ENCODE measurements around the gene GPATCH2L.

GPATCH2L gene

DNA sequence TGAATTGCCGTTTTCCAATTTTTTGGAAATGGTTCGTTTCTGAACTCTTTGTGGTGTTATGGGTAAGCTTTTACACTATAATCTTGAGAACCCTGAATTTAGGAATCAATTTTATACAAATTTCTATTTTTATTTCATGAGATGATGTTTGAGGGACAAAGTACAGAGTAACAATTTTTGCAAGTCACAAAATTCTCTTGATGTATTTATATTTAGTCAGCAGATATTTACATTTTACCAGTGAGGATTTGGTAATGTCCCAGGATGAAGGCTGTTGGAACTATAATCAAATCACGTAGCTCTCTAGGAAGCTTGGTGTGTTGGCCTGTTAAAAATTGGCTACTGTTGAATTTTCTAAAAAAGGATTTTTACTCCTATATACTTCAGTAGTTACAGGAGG lies 24.2 kb downstream of the GPATCH2L start:
- Histone ChIP-seq H3K9me3 (ENCODE audit: control insufficient read depth in 1 of 2, low read length in 2 of 2) (no peaks in the 10 kb centered on the region), H3K36me3 (ENCODE audit: control insufficient read depth in 1 of 2, insufficient read depth in 2 of 2, low read length in 2 of 2) (peaks cover 32 to 42% of the 10 kb centered on the region in 2 donors), H3K4me1 (ENCODE audit: control insufficient read depth in 1 of 2, insufficient read depth in 2 of 2, low read length in 2 of 2) (peaks cover 0 to 14% of the 10 kb centered on the region in 2 donors), H3K4me3 (ENCODE audit: low read depth in 1 of 2, low read length in 2 of 2) (no peak overlapping the region), H3K27me3 (ENCODE audit: low read depth, low read length) (no peaks in the 10 kb centered on the region), H3K27ac (ENCODE audit: low read length) (no peak overlapping the region)

DNA sequence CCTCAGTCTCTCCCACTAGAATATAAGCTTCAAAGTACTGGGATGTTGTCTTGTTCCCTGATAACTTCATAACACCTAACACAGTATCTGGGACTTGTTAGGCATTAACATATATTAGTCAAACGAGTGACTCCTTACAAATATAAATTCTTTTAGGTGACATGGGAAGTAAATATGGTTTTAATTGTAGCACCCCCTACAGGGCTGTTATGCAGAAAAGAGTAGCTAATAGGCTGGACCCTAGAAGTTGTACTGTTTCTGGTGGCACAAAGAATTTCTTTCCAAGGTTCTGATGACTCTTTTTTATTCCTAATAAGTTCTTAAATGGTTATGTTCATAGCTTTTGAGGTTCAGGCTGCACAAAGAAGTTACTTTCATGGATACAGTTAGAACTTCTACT lies 29.8 kb downstream of the GPATCH2L start:
- H3K36me3 ChIP-seq (ENCODE audit: control insufficient read depth in 1 of 2, insufficient read depth in 2 of 2, low read length in 2 of 2), result peaks cover 42 to 68% of the 10 kb centered on the region in 2 donors
- H3K27ac ChIP-seq (ENCODE audit: low read length), result no peak overlapping the region

DNA sequence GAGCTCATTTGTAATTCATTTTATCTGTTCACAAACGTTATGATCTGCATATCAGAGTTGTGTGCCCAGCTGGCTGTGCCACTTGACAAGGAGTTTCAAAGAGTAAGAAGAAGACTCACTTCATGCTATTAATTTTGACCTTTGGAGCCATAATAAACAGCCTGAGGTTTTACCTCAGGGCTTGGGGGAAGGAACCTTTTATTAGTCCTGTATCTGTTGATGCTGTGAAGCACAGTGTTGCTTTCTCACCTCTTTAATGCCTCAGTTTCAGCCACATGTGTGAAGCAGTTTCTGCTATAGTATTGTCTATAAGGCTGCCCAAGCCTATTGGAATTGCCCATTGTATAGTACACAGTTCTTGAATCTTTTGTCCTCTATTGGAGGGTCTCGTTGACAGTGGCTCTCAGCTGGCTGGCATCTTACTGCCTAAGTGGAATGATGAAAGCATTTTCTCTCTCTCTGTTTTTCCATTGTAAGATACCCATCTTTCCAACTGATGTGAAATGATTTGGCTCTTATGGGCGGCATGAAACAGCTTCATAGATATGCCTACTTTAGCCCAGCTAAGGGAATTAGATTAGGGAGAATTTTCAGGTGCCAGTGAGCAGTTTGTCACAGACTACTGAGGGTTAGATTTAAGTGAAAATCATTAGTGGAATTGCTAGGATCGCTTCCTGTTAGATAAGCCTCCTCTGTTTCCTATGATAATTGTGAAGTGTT lies 34.7 kb downstream of the GPATCH2L start:
- Histone ChIP-seq H3K4me1 (ENCODE audit: control insufficient read depth in 1 of 2, insufficient read depth in 2 of 2, low read length in 2 of 2) (no peaks in the 10 kb centered on the region), H3K4me3 (ENCODE audit: low read depth in 1 of 2, low read length in 2 of 2) (no peak overlapping the region), H3K9me3 (ENCODE audit: control insufficient read depth in 1 of 2, low read length in 2 of 2) (no peaks in the 10 kb centered on the region), H3K27ac (ENCODE audit: low read length) (no peak overlapping the region), H3K36me3 (ENCODE audit: control insufficient read depth in 1 of 2, insufficient read depth in 2 of 2, low read length in 2 of 2) (peaks cover 23 to 51% of the 10 kb centered on the region in 2 donors), H3K27me3 (ENCODE audit: low read depth, low read length) (no peaks in the 10 kb centered on the region)

More for the DNA sequence above, 29.8 kb downstream of the GPATCH2L start:
- Histone ChIP-seq H3K4me3 (ENCODE audit: low read depth in 1 of 2, low read length in 2 of 2) (no peak overlapping the region), H3K27me3 (ENCODE audit: low read depth, low read length) (no peaks in the 10 kb centered on the region), H3K9me3 (ENCODE audit: control insufficient read depth in 1 of 2, low read length in 2 of 2) (no peaks in the 10 kb centered on the region), H3K4me1 (ENCODE audit: control insufficient read depth in 1 of 2, insufficient read depth in 2 of 2, low read length in 2 of 2) (no peaks in the 10 kb centered on the region)

DNA sequence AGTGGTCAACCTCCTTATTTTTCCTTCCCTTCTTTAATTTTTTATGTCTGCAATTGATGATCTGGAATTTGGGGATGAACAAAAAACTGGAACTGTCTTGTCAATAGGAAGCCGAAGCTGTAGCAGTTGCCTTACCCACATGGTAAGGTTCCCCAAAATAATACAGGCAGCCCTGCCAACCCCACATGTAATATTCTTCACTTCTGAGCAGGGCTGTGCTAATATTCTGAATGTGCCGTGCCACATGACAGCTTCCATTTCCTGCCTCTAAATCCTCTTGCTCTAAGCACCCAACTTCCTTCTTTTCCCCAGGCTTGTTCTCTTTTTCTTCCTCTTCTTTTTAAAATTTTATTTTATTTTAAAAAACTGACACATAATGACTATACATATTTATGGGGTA lies 39.6 kb downstream of the GPATCH2L start:
- Histone ChIP-seq H3K9me3 (ENCODE audit: control insufficient read depth in 1 of 2, low read length in 2 of 2) (no peaks in the 10 kb centered on the region), H3K27me3 (ENCODE audit: low read depth, low read length) (no peaks in the 10 kb centered on the region), H3K36me3 (ENCODE audit: control insufficient read depth in 1 of 2, insufficient read depth in 2 of 2, low read length in 2 of 2) (peaks cover 30 to 34% of the 10 kb centered on the region in 2 donors), H3K4me3 (ENCODE audit: low read depth in 1 of 2, low read length in 2 of 2) (no peak overlapping the region), H3K27ac (ENCODE audit: low read length) (no peak overlapping the region), H3K4me1 (ENCODE audit: control insufficient read depth in 1 of 2, insufficient read depth in 2 of 2, low read length in 2 of 2) (no peaks in the 10 kb centered on the region)

DNA sequence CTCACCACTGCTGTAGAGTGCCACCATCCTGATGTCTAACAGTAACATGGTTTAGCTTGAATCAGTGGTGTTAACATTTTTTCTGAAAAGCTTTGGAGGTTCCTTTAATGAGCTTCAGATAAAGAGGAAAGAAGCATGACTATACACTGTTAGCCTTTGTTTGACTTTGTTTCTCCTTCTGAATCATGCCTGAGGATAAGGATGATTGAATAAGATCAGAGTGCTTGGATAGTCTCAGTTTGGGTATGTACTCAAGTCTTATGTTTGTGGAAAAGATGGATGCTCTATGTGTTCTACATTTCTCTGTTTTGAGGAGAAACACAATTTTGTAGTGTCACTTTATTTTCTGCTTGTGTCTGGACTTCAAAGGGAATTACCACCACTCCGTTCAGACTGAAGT lies 42.0 kb downstream of the GPATCH2L start:
- no peaks in the 10 kb centered on the region for H3K4me1 ChIP-seq (ENCODE audit: control insufficient read depth in 1 of 2, insufficient read depth in 2 of 2, low read length in 2 of 2)
- no peaks in the 10 kb centered on the region for H3K9me3 ChIP-seq (ENCODE audit: control insufficient read depth in 1 of 2, low read length in 2 of 2)
- peaks cover 33 to 48% of the 10 kb centered on the region in 2 donors for H3K36me3 ChIP-seq (ENCODE audit: control insufficient read depth in 1 of 2, insufficient read depth in 2 of 2, low read length in 2 of 2)
- no peak overlapping the region for H3K27ac ChIP-seq (ENCODE audit: low read length)
- H3K27me3 ChIP-seq (ENCODE audit: low read depth, low read length), result no peaks in the 10 kb centered on the region
- no peak overlapping the region for H3K4me3 ChIP-seq (ENCODE audit: low read depth in 1 of 2, low read length in 2 of 2)

DNA sequence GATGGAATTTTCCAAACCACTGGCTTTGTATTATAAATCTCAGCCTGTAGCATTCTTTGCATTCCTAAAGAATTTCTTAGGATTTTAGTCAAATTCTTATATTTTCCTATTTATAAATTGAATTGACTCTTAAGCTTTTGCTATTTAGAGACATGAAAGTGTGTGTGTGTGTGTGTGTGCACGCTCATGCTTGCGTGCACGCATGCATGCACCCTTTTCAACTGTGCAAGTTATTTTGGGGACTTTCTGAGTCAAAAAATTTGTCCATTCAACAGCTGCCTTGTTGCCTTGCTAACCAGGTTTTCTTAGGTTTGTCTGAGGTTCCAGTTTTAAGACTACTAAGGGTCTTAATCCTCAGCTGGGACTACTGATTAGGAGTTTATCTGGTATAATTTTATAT lies 42.6 kb downstream of the GPATCH2L start:
- Histone ChIP-seq H3K27me3 (ENCODE audit: low read depth, low read length) (no peaks in the 10 kb centered on the region), H3K9me3 (ENCODE audit: control insufficient read depth in 1 of 2, low read length in 2 of 2) (no peaks in the 10 kb centered on the region), H3K4me3 (ENCODE audit: low read depth in 1 of 2, low read length in 2 of 2) (no peak overlapping the region), H3K36me3 (ENCODE audit: control insufficient read depth in 1 of 2, insufficient read depth in 2 of 2, low read length in 2 of 2) (peaks cover 33 to 48% of the 10 kb centered on the region in 2 donors), H3K27ac (ENCODE audit: low read length) (no peak overlapping the region), H3K4me1 (ENCODE audit: control insufficient read depth in 1 of 2, insufficient read depth in 2 of 2, low read length in 2 of 2) (no peaks in the 10 kb centered on the region)

DNA sequence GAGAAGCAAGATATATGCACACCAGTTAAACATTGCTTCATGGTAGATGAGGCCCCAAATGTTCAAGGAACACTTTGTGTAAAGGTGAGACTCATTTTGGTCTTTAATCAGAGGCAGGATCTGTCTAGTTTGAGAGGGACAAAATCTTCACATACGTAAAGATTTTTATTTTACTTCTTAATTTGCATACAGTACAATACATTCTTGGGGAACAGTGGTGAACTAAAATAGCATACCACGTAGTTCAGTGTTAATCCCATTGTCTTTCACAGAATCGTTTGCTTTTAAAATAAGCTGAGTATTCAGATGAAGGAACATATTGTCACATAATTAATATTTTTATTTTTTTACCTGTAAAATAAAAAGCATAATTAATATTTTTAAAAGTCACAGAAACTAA lies 43.3 kb downstream of the GPATCH2L start:
- no peaks in the 10 kb centered on the region for H3K27me3 ChIP-seq (ENCODE audit: low read depth, low read length)
- H3K4me1 ChIP-seq (ENCODE audit: control insufficient read depth in 1 of 2, insufficient read depth in 2 of 2, low read length in 2 of 2), result no peaks in the 10 kb centered on the region
- no peak overlapping the region for H3K27ac ChIP-seq (ENCODE audit: low read length)
- no peak overlapping the region for H3K4me3 ChIP-seq (ENCODE audit: low read depth in 1 of 2, low read length in 2 of 2)
- no peaks in the 10 kb centered on the region for H3K9me3 ChIP-seq (ENCODE audit: control insufficient read depth in 1 of 2, low read length in 2 of 2)
- peaks cover 39 to 55% of the 10 kb centered on the region in 2 donors for H3K36me3 ChIP-seq (ENCODE audit: control insufficient read depth in 1 of 2, insufficient read depth in 2 of 2, low read length in 2 of 2)

DNA sequence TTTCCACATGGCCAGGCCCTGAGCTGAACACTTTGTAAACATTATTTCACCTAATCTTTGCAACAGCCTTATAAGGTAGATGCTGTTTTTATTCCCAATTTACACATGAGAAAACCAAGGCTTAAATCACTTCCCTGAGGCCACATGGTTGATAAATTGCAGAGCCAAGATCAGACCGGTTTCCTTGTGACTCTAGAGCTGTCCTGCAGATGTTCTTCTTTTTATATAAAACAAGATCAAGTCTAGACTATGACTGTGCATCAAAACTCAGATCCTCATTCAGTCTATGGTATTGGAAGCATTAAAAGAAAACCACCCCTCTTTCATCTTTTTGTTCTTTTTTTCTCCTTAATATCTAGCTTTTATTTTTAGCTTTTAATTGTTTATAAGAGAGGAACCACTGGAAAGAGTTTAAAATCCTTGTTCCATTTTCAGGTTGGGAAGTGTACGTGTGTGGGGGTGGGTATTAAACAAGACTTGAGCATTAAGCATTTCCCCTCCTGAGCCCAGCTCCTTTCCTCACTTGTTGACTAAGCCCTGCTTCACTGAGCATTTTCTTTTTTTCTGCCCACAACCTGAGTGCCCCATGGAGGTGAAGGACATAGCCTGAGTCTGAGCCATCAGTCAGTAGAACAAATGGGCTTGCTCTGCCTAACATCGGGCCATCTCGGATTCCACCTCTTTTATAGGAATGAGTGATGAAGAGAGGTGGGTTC lies 45.4 kb downstream of the GPATCH2L start:
- peaks cover 35 to 59% of the 10 kb centered on the region in 2 donors for H3K36me3 ChIP-seq (ENCODE audit: control insufficient read depth in 1 of 2, insufficient read depth in 2 of 2, low read length in 2 of 2)
- H3K4me3 ChIP-seq (ENCODE audit: low read depth in 1 of 2, low read length in 2 of 2), result no peak overlapping the region
- no peaks in the 10 kb centered on the region for H3K9me3 ChIP-seq (ENCODE audit: control insufficient read depth in 1 of 2, low read length in 2 of 2)
- H3K27me3 ChIP-seq (ENCODE audit: low read depth, low read length), result no peaks in the 10 kb centered on the region
- H3K27ac ChIP-seq (ENCODE audit: low read length), result no peak overlapping the region
- no peaks in the 10 kb centered on the region for H3K4me1 ChIP-seq (ENCODE audit: control insufficient read depth in 1 of 2, insufficient read depth in 2 of 2, low read length in 2 of 2)

DNA sequence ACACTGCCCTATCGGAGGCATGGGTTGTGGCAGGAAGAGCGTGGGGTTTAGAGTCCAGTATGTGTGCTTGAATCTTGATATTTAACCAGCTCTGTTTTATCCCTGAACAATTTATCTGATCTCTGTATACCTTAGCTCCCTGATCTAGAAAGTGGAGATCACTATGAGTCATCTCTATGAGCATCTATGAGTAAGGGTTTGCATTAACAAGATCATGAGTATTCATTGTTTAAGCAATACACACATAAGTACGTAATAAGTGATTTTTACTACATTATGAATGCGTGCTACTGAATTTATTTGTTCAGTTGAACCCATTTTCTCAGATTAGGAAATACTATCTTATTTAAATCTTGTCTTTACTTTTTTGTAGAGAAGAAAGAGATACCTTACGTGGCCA lies 49.4 kb downstream of the GPATCH2L start:
- Histone ChIP-seq H3K27me3 (ENCODE audit: low read depth, low read length) (no peaks in the 10 kb centered on the region), H3K4me3 (ENCODE audit: low read depth in 1 of 2, low read length in 2 of 2) (no peak overlapping the region), H3K36me3 (ENCODE audit: control insufficient read depth in 1 of 2, insufficient read depth in 2 of 2, low read length in 2 of 2) (peaks cover 33 to 43% of the 10 kb centered on the region in 2 donors), H3K4me1 (ENCODE audit: control insufficient read depth in 1 of 2, insufficient read depth in 2 of 2, low read length in 2 of 2) (peaks cover 0 to 8% of the 10 kb centered on the region in 2 donors), H3K27ac (ENCODE audit: low read length) (no peak overlapping the region), H3K9me3 (ENCODE audit: control insufficient read depth in 1 of 2, low read length in 2 of 2) (no peaks in the 10 kb centered on the region)

DNA sequence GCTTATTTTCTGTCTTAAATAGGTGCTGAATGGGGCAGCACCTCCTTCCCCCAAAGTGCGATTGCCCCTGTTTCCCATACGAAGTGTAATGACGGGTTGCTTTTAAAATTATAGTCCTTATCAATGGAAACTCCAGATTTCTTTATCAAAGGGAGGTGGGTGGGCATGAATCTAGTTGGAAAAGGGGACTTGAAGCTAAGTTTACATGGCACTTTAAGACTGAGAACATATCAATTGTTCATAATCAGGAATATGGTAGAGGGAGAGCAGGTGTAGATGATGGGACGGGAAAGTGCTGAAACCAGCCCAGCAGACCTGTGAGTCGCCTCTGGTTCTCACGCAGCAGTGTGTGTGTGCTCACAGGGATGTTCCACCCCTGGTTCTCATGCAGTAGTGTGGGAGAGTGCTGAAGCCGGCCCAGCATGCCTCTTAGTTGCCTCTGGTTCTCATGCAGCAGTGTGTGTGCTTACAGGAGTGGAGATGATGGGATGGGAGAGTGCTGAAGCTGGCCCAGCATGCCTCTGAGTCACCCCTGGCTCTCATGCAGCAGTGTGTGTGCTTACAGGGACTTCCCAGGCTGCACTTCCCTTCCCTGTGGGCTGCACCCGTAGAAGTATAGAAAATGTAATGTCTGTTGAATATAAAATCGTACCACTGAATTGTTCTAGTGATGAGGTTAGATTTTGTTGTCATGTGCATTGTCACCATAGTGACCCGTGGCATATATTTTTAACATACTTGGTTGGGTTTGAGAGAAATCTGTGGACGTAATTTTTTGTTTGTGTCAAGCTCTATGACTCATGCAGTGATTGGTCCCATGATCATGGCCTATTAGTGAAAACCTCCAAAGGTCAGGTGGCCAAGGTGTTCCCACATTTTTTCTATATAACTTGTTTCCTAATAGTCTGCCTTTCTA lies 51.6 kb downstream of the GPATCH2L start:
- no peak overlapping the region for H3K4me3 ChIP-seq (ENCODE audit: low read depth in 1 of 2, low read length in 2 of 2)
- no peaks in the 10 kb centered on the region for H3K9me3 ChIP-seq (ENCODE audit: control insufficient read depth in 1 of 2, low read length in 2 of 2)
- H3K4me1 ChIP-seq (ENCODE audit: control insufficient read depth in 1 of 2, insufficient read depth in 2 of 2, low read length in 2 of 2), result peaks cover 0 to 8% of the 10 kb centered on the region in 2 donors
- H3K36me3 ChIP-seq (ENCODE audit: control insufficient read depth in 1 of 2, insufficient read depth in 2 of 2, low read length in 2 of 2), result peaks cover 24 to 30% of the 10 kb centered on the region in 2 donors
- H3K27me3 ChIP-seq (ENCODE audit: low read depth, low read length), result no peaks in the 10 kb centered on the region
- no peak overlapping the region for H3K27ac ChIP-seq (ENCODE audit: low read length)
